ENCODE results near the gene EHMT1. TPM values are rescaled to one million over a fixed set of nuclear protein-coding genes. Genes with fewer than 3 reads are reported as not detected.

EHMT1 gene
- total RNA-seq, 2 donors from 2014 or later = 137 to 139 TPM

- Histone ChIP-seq H3K27me3 (ENCODE audit: control insufficient read depth, insufficient read depth, low read length, poor library complexity, severe bottlenecking) (no peaks in the 10 kb centered on the region), H3K9me3 (ENCODE audit: control insufficient read depth, low read length) (no peaks in the 10 kb centered on the region), H3K9ac (ENCODE audit: extremely low read depth, low read length, poor library complexity, severe bottlenecking) (no peak overlapping the region), H3K27ac (ENCODE audit: low read depth, low read length) (no peak overlapping the region), H3K36me3 (ENCODE audit: control insufficient read depth, insufficient read depth, low read length) (peaks cover 55% of the 10 kb centered on the region), H3K4me3 (ENCODE audit: low read length) (no peak overlapping the region), H3K4me1 (ENCODE audit: control insufficient read depth, insufficient read depth, low read length) (peaks cover 7% of the 10 kb centered on the region)
- DNase-seq = no peak
- Mint-ChIP-seq H3K4me1 (peaks cover 19% of the 10 kb centered on the region), H3K27me3 (ENCODE audit: insufficient read depth) (no peaks in the 10 kb centered on the region), H3K4me3 (no peak overlapping the region), H3K36me3 (ENCODE audit: low read depth) (peaks cover 41% of the 10 kb centered on the region), H3K9me3 (no peaks in the 10 kb centered on the region), H3K27ac (no peak overlapping the region)
- 94 to 95% methylated on average over 4 of the region's 4 CpGs for WGBS, 2 experiments (ENCODE audit: insufficient coverage in 1 of 2, insufficient read length in 1 of 2)
- no peak for TF ChIP-seq CTCF (conservative IDR thresholded peaks at IDR 0.05)
Measured at GRCh38 chr9:137580954-137581322, 37.9 kb upstream of the EHMT1 start.

- no peak for DNase-seq
- H3K4me1 Mint-ChIP-seq = peaks cover 19% of the 10 kb centered on the region
- 90 to 94% methylated on average over 11 to 22 of the region's 22 CpGs for WGBS, 2 experiments (ENCODE audit: insufficient coverage in 1 of 2, insufficient read length in 1 of 2)
- H3K27ac Mint-ChIP-seq = peak overlapping the region; percentile 66
- Histone ChIP-seq H3K27ac (ENCODE audit: low read depth, low read length) (no peak overlapping the region), H3K4me3 (ENCODE audit: low read length) (no peak overlapping the region), H3K27me3 (ENCODE audit: control insufficient read depth, insufficient read depth, low read length, poor library complexity, severe bottlenecking) (no peaks in the 10 kb centered on the region), H3K4me1 (ENCODE audit: control insufficient read depth, insufficient read depth, low read length) (peaks cover 7% of the 10 kb centered on the region), H3K9ac (ENCODE audit: extremely low read depth, low read length, poor library complexity, severe bottlenecking) (no peak overlapping the region), H3K9me3 (ENCODE audit: control insufficient read depth, low read length) (no peaks in the 10 kb centered on the region), H3K36me3 (ENCODE audit: control insufficient read depth, insufficient read depth, low read length) (peaks cover 54% of the 10 kb centered on the region)
- TF ChIP-seq CTCF (conservative IDR thresholded peaks at IDR 0.05) = no peak
- peaks cover 42% of the 10 kb centered on the region for H3K36me3 Mint-ChIP-seq (ENCODE audit: low read depth)
- no peaks in the 10 kb centered on the region for H3K27me3 Mint-ChIP-seq (ENCODE audit: insufficient read depth)
- no peak overlapping the region for H3K4me3 Mint-ChIP-seq
- no peaks in the 10 kb centered on the region for H3K9me3 Mint-ChIP-seq
Measured at GRCh38 chr9:137581361-137582285, 37.2 kb upstream of the EHMT1 start.

GRCh38 chr9:137582286-137582860 is 36.4 kb upstream of the EHMT1 start:
- Mint-ChIP-seq H3K36me3 (ENCODE audit: low read depth) (peaks cover 47% of the 10 kb centered on the region), H3K9me3 (no peaks in the 10 kb centered on the region), H3K4me3 (no peak overlapping the region), H3K4me1 (peaks cover 15% of the 10 kb centered on the region), H3K27ac (peak overlapping the region; percentile 66), H3K27me3 (ENCODE audit: insufficient read depth) (no peaks in the 10 kb centered on the region)
- no peak overlapping the region for H3K4me3 ChIP-seq (ENCODE audit: low read length)
- H3K27me3 ChIP-seq (ENCODE audit: control insufficient read depth, insufficient read depth, low read length, poor library complexity, severe bottlenecking) = no peaks in the 10 kb centered on the region
- H3K9ac ChIP-seq (ENCODE audit: extremely low read depth, low read length, poor library complexity, severe bottlenecking) = no peak overlapping the region
- peaks cover 6% of the 10 kb centered on the region for H3K4me1 ChIP-seq (ENCODE audit: control insufficient read depth, insufficient read depth, low read length)
- TF ChIP-seq CTCF (conservative IDR thresholded peaks at IDR 0.05) = peak; percentile 78
- 92 to 93% methylated on average over 17 to 20 of the region's 20 CpGs for WGBS, 2 experiments (ENCODE audit: insufficient coverage in 1 of 2, insufficient read length in 1 of 2)
- peak; percentile 87 for DNase-seq
- H3K27ac ChIP-seq (ENCODE audit: low read depth, low read length) = no peak overlapping the region
- peaks cover 58% of the 10 kb centered on the region for H3K36me3 ChIP-seq (ENCODE audit: control insufficient read depth, insufficient read depth, low read length)
- no peaks in the 10 kb centered on the region for H3K9me3 ChIP-seq (ENCODE audit: control insufficient read depth, low read length)
